ENCODE measurements around the gene TBC1D32.

DNA sequence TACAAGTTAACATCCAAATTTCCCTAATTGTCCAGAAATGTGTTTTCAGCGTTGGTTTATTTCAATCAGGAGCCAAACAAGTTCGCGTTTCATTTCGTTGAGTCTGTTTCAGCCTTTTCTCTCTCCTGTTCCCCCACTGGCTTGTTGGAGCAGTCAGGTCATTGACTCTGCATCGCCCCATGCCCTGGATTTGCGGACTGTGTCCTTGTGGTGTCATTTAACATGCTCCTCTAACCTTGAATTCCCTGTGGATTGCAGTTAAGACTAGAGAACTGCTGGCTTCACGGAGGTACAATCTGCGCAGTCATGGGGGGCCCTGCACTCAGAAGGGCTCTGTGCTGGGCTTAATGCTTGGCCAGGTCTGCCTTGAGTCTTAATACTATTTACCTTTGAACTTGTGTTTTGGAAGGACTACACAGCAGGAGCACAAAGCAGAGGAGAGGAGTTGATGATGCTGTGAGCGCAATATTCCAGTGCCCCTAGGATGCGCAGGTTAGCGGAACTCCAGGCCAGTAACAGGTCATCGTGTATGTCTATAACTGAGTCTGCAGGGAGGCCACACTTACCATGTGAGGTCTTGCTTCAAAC, 5.5 kb upstream of the TBC1D32 start:
- TF ChIP-seq, protein P1, sequence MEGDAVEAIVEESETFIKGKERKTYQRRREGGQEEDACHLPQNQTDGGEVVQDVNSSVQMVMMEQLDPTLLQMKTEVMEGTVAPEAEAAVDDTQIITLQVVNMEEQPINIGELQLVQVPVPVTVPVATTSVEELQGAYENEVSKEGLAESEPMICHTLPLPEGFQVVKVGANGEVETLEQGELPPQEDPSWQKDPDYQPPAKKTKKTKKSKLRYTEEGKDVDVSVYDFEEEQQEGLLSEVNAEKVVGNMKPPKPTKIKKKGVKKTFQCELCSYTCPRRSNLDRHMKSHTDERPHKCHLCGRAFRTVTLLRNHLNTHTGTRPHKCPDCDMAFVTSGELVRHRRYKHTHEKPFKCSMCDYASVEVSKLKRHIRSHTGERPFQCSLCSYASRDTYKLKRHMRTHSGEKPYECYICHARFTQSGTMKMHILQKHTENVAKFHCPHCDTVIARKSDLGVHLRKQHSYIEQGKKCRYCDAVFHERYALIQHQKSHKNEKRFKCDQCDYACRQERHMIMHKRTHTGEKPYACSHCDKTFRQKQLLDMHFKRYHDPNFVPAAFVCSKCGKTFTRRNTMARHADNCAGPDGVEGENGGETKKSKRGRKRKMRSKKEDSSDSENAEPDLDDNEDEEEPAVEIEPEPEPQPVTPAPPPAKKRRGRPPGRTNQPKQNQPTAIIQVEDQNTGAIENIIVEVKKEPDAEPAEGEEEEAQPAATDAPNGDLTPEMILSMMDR (conservative IDR thresholded peaks at IDR 0.05 in 1 of 2, IDR thresholded peaks at IDR 0.05 in 1 of 2; ENCODE audit: extremely low read depth in 1 of 2, insufficient read depth in 1 of 2, low read depth in 1 of 2, low read length in 2 of 2) = no peak
- no peak for TF ChIP-seq EZH2 (IDR thresholded peaks at IDR 0.05; ENCODE audit: borderline replicate concordance, low read length)
